H9 (cell line): ENCODE data around the gene LRP1-AS. TPM values are rescaled to one million over a fixed set of nuclear protein-coding genes. Genes with fewer than 3 reads are reported as not detected.

ENCODE experiments used
- DNase-seq: peaks from one replicate; pipeline ENCODE4 v3.0.0-alpha.2; 2017
- H2AFZ ChIP-seq: one replicate; pipeline ENCODE4 v1.6.1; 2013; ENCODE audit warnings: mild to moderate bottlenecking, low read length, control low read depth, moderate library complexity
- H2AK5ac ChIP-seq: 2 replicates; pipeline ENCODE4 v1.6.1; 2013; ENCODE audit warnings: low read length, control low read depth, mixed read lengths; ENCODE audit not compliant: insufficient read length
- H2BK120ac ChIP-seq: one replicate; pipeline ENCODE4 v1.6.1; 2013; ENCODE audit warnings: low read depth, mild to moderate bottlenecking, low read length, control low read depth, inconsistent platforms; ENCODE audit not compliant: poor library complexity, severe bottlenecking
- H2BK12ac ChIP-seq: 2 replicates; pipeline ENCODE4 v1.6.1; 2013; ENCODE audit warnings: low read length, control low read depth, mixed read lengths, low read depth; ENCODE audit not compliant: insufficient read length
- H2BK15ac ChIP-seq: 2 replicates; pipeline ENCODE4 v1.6.1; 2013; ENCODE audit warnings: low read depth, low read length, control low read depth
- H2BK20ac ChIP-seq: one replicate; pipeline ENCODE4 v1.6.1; 2013; ENCODE audit warnings: low read depth, mild to moderate bottlenecking, low read length, control low read depth, inconsistent platforms; ENCODE audit not compliant: poor library complexity, severe bottlenecking
- H2BK5ac ChIP-seq: 2 replicates; pipeline ENCODE4 v1.6.1; 2013; ENCODE audit warnings: low read length, control low read depth, mixed read lengths; ENCODE audit not compliant: insufficient read length
- H3K14ac ChIP-seq: 2 replicates; pipeline ENCODE4 v1.6.1; 2013; ENCODE audit warnings: low read length, control low read depth; ENCODE audit not compliant: insufficient read depth
- H3K18ac ChIP-seq: 2 replicates; pipeline ENCODE4 v1.6.1; 2013; ENCODE audit warnings: low read depth, mild to moderate bottlenecking, mixed read lengths, low read length, control low read depth; ENCODE audit not compliant: insufficient read length
- H3K23ac ChIP-seq: 2 replicates; pipeline ENCODE4 v1.6.1; 2013; ENCODE audit warnings: low read length, control low read depth, mixed read lengths, low read depth; ENCODE audit not compliant: insufficient read length
- H3K23me2 ChIP-seq: 2 replicates; pipeline ENCODE4 v1.6.1; 2013; ENCODE audit warnings: low read depth, mild to moderate bottlenecking, mixed read lengths, low read length, control low read depth; ENCODE audit not compliant: insufficient read length, poor library complexity, severe bottlenecking
- H3K27ac ChIP-seq: 2 replicates; pipeline ENCODE4 v1.5.1; 2013; ENCODE audit warnings: low read length, control low read depth, mixed read lengths, low read depth; ENCODE audit not compliant: insufficient read length
- H3K27me3 ChIP-seq: 2 replicates; pipeline ENCODE4 v1.6.1; 2013; ENCODE audit warnings: low read length, control low read depth, inconsistent platforms; ENCODE audit not compliant: insufficient read depth
- H3K4ac ChIP-seq: 2 replicates; pipeline ENCODE4 v1.6.1; 2013; ENCODE audit warnings: low read depth, mild to moderate bottlenecking, control low read depth, inconsistent platforms, low read length, moderate library complexity
- H3K4me1 ChIP-seq: 2 replicates; pipeline ENCODE4 v1.6.1; 2013; ENCODE audit warnings: low read length, control low read depth, inconsistent platforms; ENCODE audit not compliant: insufficient read depth
- H3K4me2 ChIP-seq: 2 replicates; pipeline ENCODE4 v1.6.1; 2013; ENCODE audit warnings: low read length, control low read depth, mixed read lengths; ENCODE audit not compliant: insufficient read length, insufficient read depth
- H3K56ac ChIP-seq: 2 replicates; pipeline ENCODE4 v1.6.1; 2013; ENCODE audit warnings: low read depth, mild to moderate bottlenecking, mixed read lengths, low read length, control low read depth; ENCODE audit not compliant: insufficient read length
- H3K79me1 ChIP-seq: 2 replicates; pipeline ENCODE4 v1.6.1; 2013; ENCODE audit warnings: low read depth, mild to moderate bottlenecking, moderate library complexity, low read length, control low read depth, inconsistent platforms; ENCODE audit not compliant: insufficient read depth, poor library complexity, severe bottlenecking
- H3K79me2 ChIP-seq: 2 replicates; pipeline ENCODE4 v1.6.1; 2013; ENCODE audit warnings: low read length, control low read depth, inconsistent platforms; ENCODE audit not compliant: insufficient read depth
- H3K9ac ChIP-seq: 2 replicates; pipeline ENCODE4 v1.6.1; 2013; ENCODE audit warnings: low read length, control low read depth, mixed read lengths; ENCODE audit not compliant: insufficient read length; ENCODE audit errors: extremely low read depth
- H3K9me3 ChIP-seq: one replicate; pipeline ENCODE4 v1.6.1; 2013; ENCODE audit warnings: low read depth, low read length, inconsistent platforms; ENCODE audit not compliant: control insufficient read depth
- H3T11ph ChIP-seq: one replicate; pipeline ENCODE4 v1.6.1; 2013; ENCODE audit warnings: mild to moderate bottlenecking, low read length, control low read depth, inconsistent platforms
- H4K20me1 ChIP-seq: one replicate; pipeline ENCODE4 v1.6.1; 2013; ENCODE audit not compliant: control insufficient read depth, insufficient read length, insufficient read depth
- H4K5ac ChIP-seq: 2 replicates; pipeline ENCODE4 v1.6.1; 2013; ENCODE audit warnings: low read depth, mild to moderate bottlenecking, mixed read lengths, low read length, control low read depth; ENCODE audit not compliant: insufficient read length
- H4K8ac ChIP-seq: replicated peaks from 2 replicates; pipeline ENCODE4 v1.6.1; 2013; ENCODE audit warnings: low read length, control low read depth, mixed read lengths, low read depth; ENCODE audit not compliant: insufficient read length
- H4K91ac ChIP-seq: 2 replicates; pipeline ENCODE4 v1.6.1; 2013; ENCODE audit warnings: low read depth, mild to moderate bottlenecking, moderate library complexity, mixed read lengths, low read length, control low read depth; ENCODE audit not compliant: insufficient read length
- H3K27ac Mint-ChIP-seq, 3 experiments: 2 replicates in 2 of 3; 3 replicates in 1 of 3; pipeline ENCODE4 v1.8.0; 2020 to 2021; ENCODE audit warnings: mixed read lengths in 3 of 3, mild to moderate bottlenecking in 1 of 3, moderate library complexity in 1 of 3
- H3K27me3 Mint-ChIP-seq: 2 replicates; pipeline ENCODE4 v1.8.0; 2021; ENCODE audit warnings: low read depth, mild to moderate bottlenecking, moderate library complexity, mixed read lengths
- H3K36me3 Mint-ChIP-seq, 3 experiments: 2 replicates in 2 of 3; 3 replicates in 1 of 3; pipeline ENCODE4 v1.8.0; 2020 to 2021; ENCODE audit warnings: low read depth in 3 of 3, mixed read lengths in 3 of 3; ENCODE audit not compliant: insufficient read depth in 1 of 3
- H3K4me1 Mint-ChIP-seq, 2 experiments: 2 replicates each; pipeline ENCODE4 v1.8.0; 2020; ENCODE audit warnings: mixed read lengths in 2 of 2
- H3K4me3 Mint-ChIP-seq, 2 experiments: 2 replicates in 1 of 2; 3 replicates in 1 of 2; pipeline ENCODE4 v1.8.0; 2020 to 2021; ENCODE audit warnings: mild to moderate bottlenecking in 2 of 2, mixed read lengths in 2 of 2, moderate library complexity in 1 of 2
- H3K9me3 Mint-ChIP-seq, 2 experiments: 2 replicates in 1 of 2; 3 replicates in 1 of 2; pipeline ENCODE4 v1.8.0; 2020; ENCODE audit warnings: mild to moderate bottlenecking in 2 of 2, mixed read lengths in 2 of 2, moderate library complexity in 1 of 2
- WGBS: extraction: QIAGEN DNeasy Blood & Tissue Kit; methylation state at CpG from one replicate; pipeline ENCODE4 v1.1.7; 2013; ENCODE audit warnings: missing lambda C conversion rate, low lambda C conversion rate, mixed read lengths; ENCODE audit not compliant: insufficient read length; ENCODE audit errors: extremely low coverage; 5-methylcytosine and 5-hydroxymethylcytosine counted together
- total RNA-seq: library from RNA; stranded (reverse); gene quantifications from 2 replicates; pipeline ENCODE4 v1.2.1, GENCODE V29; 2021
- TF ChIP-seq, protein P1 (sequence below): fragments of 200-600 bp; sonication (generic); conservative IDR thresholded peaks from 3 replicates; pipeline ENCODE4 v1.8.0; 2021; ENCODE audit warnings: antibody characterized with exemption, mild to moderate bottlenecking

The LRP1-AS gene
- total RNA-seq, 1 experiment from 2014 or later: not detected

DNA sequence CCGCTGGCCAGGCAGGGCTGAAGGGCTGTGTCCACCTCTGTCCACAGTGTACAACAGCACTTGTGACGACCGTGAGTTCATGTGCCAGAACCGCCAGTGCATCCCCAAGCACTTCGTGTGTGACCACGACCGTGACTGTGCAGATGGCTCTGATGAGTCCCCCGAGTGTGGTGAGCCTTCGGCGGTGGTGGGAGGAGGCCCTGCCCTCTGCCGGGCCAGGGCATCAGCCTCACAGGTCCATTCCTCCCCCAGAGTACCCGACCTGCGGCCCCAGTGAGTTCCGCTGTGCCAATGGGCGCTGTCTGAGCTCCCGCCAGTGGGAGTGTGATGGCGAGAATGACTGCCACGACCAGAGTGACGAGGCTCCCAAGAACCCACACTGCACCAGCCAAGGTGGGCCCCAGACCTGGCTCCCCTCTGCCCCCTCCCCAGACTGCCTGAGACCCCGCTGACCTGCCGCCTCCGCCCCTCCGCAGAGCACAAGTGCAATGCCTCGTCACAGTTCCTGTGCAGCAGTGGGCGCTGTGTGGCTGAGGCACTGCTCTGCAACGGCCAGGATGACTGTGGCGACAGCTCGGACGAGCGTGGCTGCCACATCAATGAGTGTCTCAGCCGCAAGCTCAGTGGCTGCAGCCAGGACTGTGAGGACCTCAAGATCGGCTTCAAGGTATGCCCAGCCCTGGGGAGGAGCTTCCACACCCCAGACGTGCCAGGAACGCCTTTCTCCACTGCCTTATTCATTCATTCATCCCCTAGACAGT lies 48.4 kb upstream of the LRP1-AS start:
- TF ChIP-seq, protein P1, sequence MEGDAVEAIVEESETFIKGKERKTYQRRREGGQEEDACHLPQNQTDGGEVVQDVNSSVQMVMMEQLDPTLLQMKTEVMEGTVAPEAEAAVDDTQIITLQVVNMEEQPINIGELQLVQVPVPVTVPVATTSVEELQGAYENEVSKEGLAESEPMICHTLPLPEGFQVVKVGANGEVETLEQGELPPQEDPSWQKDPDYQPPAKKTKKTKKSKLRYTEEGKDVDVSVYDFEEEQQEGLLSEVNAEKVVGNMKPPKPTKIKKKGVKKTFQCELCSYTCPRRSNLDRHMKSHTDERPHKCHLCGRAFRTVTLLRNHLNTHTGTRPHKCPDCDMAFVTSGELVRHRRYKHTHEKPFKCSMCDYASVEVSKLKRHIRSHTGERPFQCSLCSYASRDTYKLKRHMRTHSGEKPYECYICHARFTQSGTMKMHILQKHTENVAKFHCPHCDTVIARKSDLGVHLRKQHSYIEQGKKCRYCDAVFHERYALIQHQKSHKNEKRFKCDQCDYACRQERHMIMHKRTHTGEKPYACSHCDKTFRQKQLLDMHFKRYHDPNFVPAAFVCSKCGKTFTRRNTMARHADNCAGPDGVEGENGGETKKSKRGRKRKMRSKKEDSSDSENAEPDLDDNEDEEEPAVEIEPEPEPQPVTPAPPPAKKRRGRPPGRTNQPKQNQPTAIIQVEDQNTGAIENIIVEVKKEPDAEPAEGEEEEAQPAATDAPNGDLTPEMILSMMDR: no peak
- no peaks in the 10 kb centered on the region for H3K23me2 ChIP-seq
- no peak overlapping the region for H3K14ac ChIP-seq
- no peak overlapping the region for H4K91ac ChIP-seq
- no peak overlapping the region for H3K27ac ChIP-seq
- Mint-ChIP-seq H3K27ac (no peak overlapping the region), H3K9me3 (no peaks in the 10 kb centered on the region; a peak in 1 of 5 replicates), H3K27me3 (no peaks in the 10 kb centered on the region; the same call in 1 of the 2 replicates), H3K4me3 (no peak overlapping the region), H3K36me3 (peaks cover 55 to 97% (median 97%) of the 10 kb centered on the region in 3 experiments), H3K4me1 (no peaks in the 10 kb centered on the region)
- H3K18ac ChIP-seq: no peak overlapping the region
- no peak overlapping the region for H2AFZ ChIP-seq
- no peak overlapping the region for H2BK120ac ChIP-seq
- no peak overlapping the region for H2BK12ac ChIP-seq
- no peak overlapping the region for H2BK15ac ChIP-seq
- no peak overlapping the region for H2BK20ac ChIP-seq
- no peak overlapping the region for H3K4ac ChIP-seq
- no peak overlapping the region for H3K9ac ChIP-seq
- no peak overlapping the region for H3K4me2 ChIP-seq
- H3K56ac ChIP-seq: no peak overlapping the region
- no peak overlapping the region for H3K23ac ChIP-seq
- H4K8ac ChIP-seq: no peak overlapping the region
- H3K79me1 ChIP-seq: no peaks in the 10 kb centered on the region
- no peak overlapping the region for H2AK5ac ChIP-seq
- no peaks in the 10 kb centered on the region for H3K79me2 ChIP-seq
- H4K20me1 ChIP-seq: no peaks in the 10 kb centered on the region
- WGBS: no CpG with 5 or more reads among the region's 34 CpGs
- H3K27me3 ChIP-seq: no peaks in the 10 kb centered on the region
- no peak overlapping the region for H4K5ac ChIP-seq
- no peak for DNase-seq
- no peaks in the 10 kb centered on the region for H3K4me1 ChIP-seq
- H3K9me3 ChIP-seq: no peaks in the 10 kb centered on the region
- no peak overlapping the region for H2BK5ac ChIP-seq
- no peak overlapping the region for H3T11ph ChIP-seq
